H1 (cell line): ENCODE results near the gene GPX4. TPM values are rescaled to one million over a fixed set of nuclear protein-coding genes. Genes with fewer than 3 reads are reported as not detected.
A peak's percentile ranks its signal among the peaks of the same experiment; 100 is the strongest.

ENCODE experiments used
- CTCF ChIA-PET: fragments of 300-600 bp; sonication (Branson Sonifier 250); formaldehyde crosslinking; loops from one replicate; lab custom pipeline; 2021; ENCODE audit not compliant: partially characterized antibody; lab: Charles Lee
- POLR2A ChIA-PET: fragments of 300-600 bp; sonication (Branson Sonifier 250); formaldehyde crosslinking; loops from one replicate; lab custom pipeline; 2021; ENCODE audit warnings: inconsistent platforms; ENCODE audit not compliant: partially characterized antibody; lab: Charles Lee
- DNase-seq, 2 experiments: peaks; one replicate each; pipeline versions ENCODE4 v3.0.0 to v3.0.0-alpha.2; 2010 to 2022; ENCODE audit warnings: low spot score in 2 of 2, low read depth in 1 of 2, mixed read lengths in 1 of 2
- FAIRE-seq: peaks from 2 replicates; lab custom pipeline; 2011; peaks lifted over from hg19 to GRCh38; lab: Jason Lieb, UNC
- H2AFZ ChIP-seq: 2 replicates; pipeline ENCODE4 v1.8.1; 2012; ENCODE audit warnings: low read length, inconsistent platforms
- H2AK5ac ChIP-seq: 2 replicates; pipeline ENCODE4 v1.6.1; 2013; ENCODE audit warnings: low read depth, low read length
- H2BK120ac ChIP-seq: replicated peaks from 2 replicates; pipeline ENCODE3; 2013; ENCODE audit warnings: low read depth, low read length, inconsistent platforms
- H2BK12ac ChIP-seq: 2 replicates; pipeline ENCODE4 v1.6.1; 2013; ENCODE audit warnings: low read depth, low read length
- H2BK15ac ChIP-seq: 2 replicates; pipeline ENCODE4 v1.6.1; 2013; ENCODE audit warnings: low read length
- H2BK20ac ChIP-seq: 2 replicates; pipeline ENCODE4 v1.6.1; 2013; ENCODE audit warnings: low read length
- H2BK5ac ChIP-seq: 2 replicates; pipeline ENCODE4 v1.6.1; 2013; ENCODE audit warnings: low read depth, low read length
- H3K14ac ChIP-seq: 2 replicates; pipeline ENCODE4 v1.6.1; 2013; ENCODE audit warnings: inconsistent platforms; ENCODE audit not compliant: insufficient read length
- H3K18ac ChIP-seq: 2 replicates; pipeline ENCODE4 v1.6.1; 2013; ENCODE audit warnings: low read length; ENCODE audit errors: extremely low read depth
- H3K23ac ChIP-seq: 2 replicates; pipeline ENCODE4 v1.6.1; 2013; ENCODE audit warnings: inconsistent platforms; ENCODE audit not compliant: insufficient read length
- H3K23me2 ChIP-seq: 2 replicates; pipeline ENCODE4 v1.6.1; 2013; ENCODE audit warnings: low read depth, low read length
- H3K27ac ChIP-seq: 2 replicates; pipeline ENCODE4 v1.6.1; 2011; ENCODE audit warnings: low read depth, low read length, inconsistent platforms
- H3K27me3 ChIP-seq, 4 experiments: replicated peaks in 1 of 4; 1 replicate in 1 of 4; 2 replicates in 3 of 4; pipeline versions ENCODE4 v1.6.1 to v1.8.1; 2011 to 2013; ENCODE audit warnings: low read length in 3 of 4, mild to moderate bottlenecking in 3 of 4, inconsistent platforms in 2 of 4, mixed read lengths in 2 of 4, moderate library complexity in 1 of 4; ENCODE audit not compliant: control insufficient read depth in 3 of 4, insufficient read depth in 3 of 4; ENCODE audit errors: extremely low read depth in 1 of 4
- H3K36me3 ChIP-seq, 4 experiments: 2 replicates each; pipeline versions ENCODE4 v1.6.1 to v1.8.1; 2011 to 2013; ENCODE audit warnings: mild to moderate bottlenecking in 4 of 4, low read length in 3 of 4, moderate library complexity in 2 of 4, control low read depth in 1 of 4, inconsistent platforms in 1 of 4; ENCODE audit not compliant: insufficient read depth in 4 of 4, control insufficient read depth in 2 of 4
- H3K4ac ChIP-seq: replicated peaks from 2 replicates; pipeline ENCODE3; 2013; ENCODE audit warnings: low read length, low read depth, mixed read lengths, inconsistent platforms; ENCODE audit not compliant: insufficient read length
- H3K4me1 ChIP-seq, 4 experiments: replicated peaks in 1 of 4; 1 replicate in 1 of 4; 2 replicates in 3 of 4; pipeline versions ENCODE4 v1.6.1 to v1.8.1; 2011 to 2013; ENCODE audit warnings: low read length in 3 of 4, inconsistent platforms in 2 of 4, mixed read lengths in 1 of 4; ENCODE audit not compliant: insufficient read depth in 4 of 4, control insufficient read depth in 3 of 4
- H3K4me2 ChIP-seq, 2 experiments: 2 replicates each; pipeline versions ENCODE4 v1.6.1 to v1.8.1; 2011 to 2013; ENCODE audit warnings: low read depth in 2 of 2, low read length in 2 of 2, control low read depth in 1 of 2, inconsistent platforms in 1 of 2, mild to moderate bottlenecking in 1 of 2; ENCODE audit not compliant: insufficient read depth in 1 of 2
- H3K4me3 ChIP-seq, 4 experiments: fragments of 200-600, 300-600 bp in 1 of 4; sonication (generic), shearing (Covaris generic), sonication (Bioruptor Twin) in 1 of 4; 2 replicates each; pipeline versions ENCODE4 v1.5.1 to v1.8.1; 2011 to 2016; ENCODE audit warnings: low read length in 4 of 4, low read depth in 3 of 4, control low read depth in 2 of 4, inconsistent platforms in 2 of 4, mild to moderate bottlenecking in 2 of 4, mixed read lengths in 1 of 4, moderate library complexity in 1 of 4; ENCODE audit not compliant: insufficient read depth in 2 of 4; ENCODE audit errors: extremely low read depth in 1 of 4
- H3K56ac ChIP-seq: replicated peaks from 2 replicates; pipeline ENCODE3; 2013; ENCODE audit warnings: low read depth, mild to moderate bottlenecking, mixed read lengths, low read length, inconsistent platforms; ENCODE audit not compliant: insufficient read length
- H3K79me1 ChIP-seq: 2 replicates; pipeline ENCODE4 v1.6.1; 2013; ENCODE audit warnings: low read depth, low read length, control low read depth
- H3K79me2 ChIP-seq, 2 experiments: 2 replicates each; pipeline versions ENCODE4 v1.6.1 to v1.8.1; 2012 to 2013; ENCODE audit warnings: low read length in 2 of 2, mild to moderate bottlenecking in 2 of 2, inconsistent platforms in 1 of 2; ENCODE audit not compliant: insufficient read depth in 2 of 2, control insufficient read depth in 1 of 2
- H3K9ac ChIP-seq, 4 experiments: replicated peaks in 1 of 4; 1 replicate in 1 of 4; 2 replicates in 3 of 4; pipeline versions ENCODE4 v1.6.1 to v1.8.1; 2011 to 2013; ENCODE audit warnings: low read depth in 3 of 4, low read length in 3 of 4, control low read depth in 2 of 4, mild to moderate bottlenecking in 2 of 4, moderate library complexity in 2 of 4, inconsistent platforms in 1 of 4; ENCODE audit errors: extremely low read depth in 1 of 4
- H3K9me3 ChIP-seq, 2 experiments: 2 replicates each; pipeline versions ENCODE4 v1.6.1 to v1.8.1; 2012 to 2013; ENCODE audit warnings: mild to moderate bottlenecking in 2 of 2, moderate library complexity in 2 of 2, control low read depth in 1 of 2, inconsistent platforms in 1 of 2, low read depth in 1 of 2, low read length in 1 of 2, mixed read lengths in 1 of 2; ENCODE audit not compliant: insufficient read depth in 2 of 2
- H4K20me1 ChIP-seq, 2 experiments: replicated peaks in 1 of 2; 2 replicates each; pipeline versions ENCODE3 to v1.8.1; 2011 to 2013; ENCODE audit warnings: inconsistent platforms in 2 of 2, low read length in 2 of 2, mild to moderate bottlenecking in 1 of 2; ENCODE audit not compliant: insufficient read depth in 2 of 2, control insufficient read depth in 1 of 2
- H4K5ac ChIP-seq: 2 replicates; pipeline ENCODE4 v1.6.1; 2013; ENCODE audit warnings: low read length, low read depth, mixed read lengths, inconsistent platforms; ENCODE audit not compliant: insufficient read length
- H4K8ac ChIP-seq: 2 replicates; pipeline ENCODE4 v1.8.0; 2013; ENCODE audit warnings: mild to moderate bottlenecking, moderate library complexity, low read length, inconsistent platforms; ENCODE audit not compliant: insufficient read depth; ENCODE audit errors: extremely low read depth
- H4K91ac ChIP-seq: replicated peaks from 2 replicates; pipeline ENCODE3; 2013; ENCODE audit warnings: low read length, mixed read lengths, inconsistent platforms; ENCODE audit not compliant: insufficient read length
- MAFK ChIP-seq: IDR thresholded peaks from 2 replicates; pipeline ENCODE4 v1.6.1; 2012; ENCODE audit warnings: low read depth, mild to moderate bottlenecking, improper control_type of control experiment, low read length
- USF2 ChIP-seq: IDR thresholded peaks from 2 replicates; pipeline ENCODE4 v1.6.1; 2011; ENCODE audit warnings: low read length, improper control_type of control experiment
- WGBS, 2 experiments: shearing (Covaris generic) in 1 of 2; methylation state at CpG; one replicate each; pipeline versions ENCODE4 v1.1.6 to v1.1.7; 2013 to 2015; ENCODE audit warnings: low lambda C conversion rate in 2 of 2, mixed read lengths in 2 of 2, inconsistent platforms in 1 of 2, low coverage in 1 of 2, missing lambda C conversion rate in 1 of 2; ENCODE audit not compliant: insufficient replicate concordance in 2 of 2, insufficient coverage in 1 of 2, insufficient read length in 1 of 2; ENCODE audit errors: extremely low coverage in 1 of 2, missing lambda C conversion rate in 1 of 2; 5-methylcytosine and 5-hydroxymethylcytosine counted together
- polyA plus RNA-seq, 7 experiments: library from polyadenylated mRNA; depleted of rRNA in 3 of 7; stranded (reverse) in 5 of 7; unstranded in 2 of 7; fragments of >200 nt in 5 of 7; fragments of 200-250 nt in 2 of 7; gene quantifications; 1 replicate in 5 of 7; 2 replicates in 1 of 7; 4 replicates in 1 of 7; pipeline versions ENCODE4 v1.2.1 to v1.2.3, GENCODE V29; 2011 to 2013; ENCODE audit warnings: missing spikeins in 2 of 7, mixed read lengths in 2 of 7
- total RNA-seq: library from RNA; stranded (reverse); fragmentation: NEBNext Ultra II Directional; extraction: Animal tissue kit (Norgen Biotek cat#: 25700); gene quantifications from 2 replicates; pipeline ENCODE4 v1.2.1, GENCODE V29; 2021

GPX4 gene
- total and polyA plus RNA-seq, 2 of the 8 experiments (the other 6 are each of a cell fraction or from before 2014, with no cell fraction given): 342 to 693 TPM

GRCh38 chr19:1081301-1082164, 22.3 kb upstream of the GPX4 start:
- Histone ChIP-seq H3K4me1 (peaks cover 0 to 7% (median 0%) of the 10 kb centered on the region in 4 experiments; a peak in 4 of 7 replicates), H3K4me3 (peak overlapping the region in 2 of 4 experiments; percentile 19 to 21; a peak in 2 of 8 replicates), H3K14ac (no peak overlapping the region), H4K8ac (no peak overlapping the region; the same call in 1 of the 2 replicates), H3K18ac (no peak overlapping the region), H3K27me3 (no peaks in the 10 kb centered on the region), H3K4me2 (peak overlapping the region in 1 of 2 experiments; percentile 58; a peak in 1 of 4 replicates), H3K4ac (no peak overlapping the region), H3K9me3 (no peaks in the 10 kb centered on the region), H4K91ac (no peak overlapping the region), H3K79me2 (no peaks in the 10 kb centered on the region), H3K9ac (no peak overlapping the region), H2AFZ (no peak overlapping the region), H2BK15ac (no peak overlapping the region), H3K23ac (no peak overlapping the region), H3K36me3 (peaks cover 0 to 52% (median 14%) of the 10 kb centered on the region in 4 experiments; a peak in 4 of 8 replicates), H2AK5ac (no peak overlapping the region), H2BK5ac (no peak overlapping the region), H3K27ac (no peak overlapping the region), H2BK20ac (no peak overlapping the region), H3K23me2 (no peaks in the 10 kb centered on the region), H4K20me1 (peaks cover 0 to 17% of the 10 kb centered on the region in 2 experiments), H2BK120ac (no peak overlapping the region), H3K56ac (no peak overlapping the region), H3K79me1 (no peaks in the 10 kb centered on the region; the same call in 1 of the 2 replicates), H4K5ac (no peak overlapping the region), H2BK12ac (no peak overlapping the region)
- FAIRE-seq (no peak), DNase-seq (peak in 1 of 2 experiments; percentile 98)
- POLR2A ChIA-PET: interaction anchor here (0.5 to 10.3 kb wide), 21 partner anchors 9 to 845 kb away, joined by 3 to 93 read pairs (median 4); partner anchors contain the start of genes ABCA7, ARHGAP45, ATP5F1D and CIRBP
- WGBS, 2 experiments: 81% methylated on average over 46 of the region's 58 CpGs; no CpG with 5 or more reads in 1 of the 2 experiments
- CTCF ChIA-PET: interaction anchor here (0.6 to 8.9 kb wide), 19 partner anchors 10 to 189 kb away, joined by 3 to 54 read pairs (median 4); partner anchors contain the start of genes ARHGAP45, MED16 and RNU6-9
- TF ChIP-seq USF2: 0 out of 2 replicates have a peak, but pooled peaks have one; percentile 1
- no peak for TF ChIP-seq MAFK
